ENCODE data around the gene ZDHHC14.

ZDHHC14 gene

DNA sequence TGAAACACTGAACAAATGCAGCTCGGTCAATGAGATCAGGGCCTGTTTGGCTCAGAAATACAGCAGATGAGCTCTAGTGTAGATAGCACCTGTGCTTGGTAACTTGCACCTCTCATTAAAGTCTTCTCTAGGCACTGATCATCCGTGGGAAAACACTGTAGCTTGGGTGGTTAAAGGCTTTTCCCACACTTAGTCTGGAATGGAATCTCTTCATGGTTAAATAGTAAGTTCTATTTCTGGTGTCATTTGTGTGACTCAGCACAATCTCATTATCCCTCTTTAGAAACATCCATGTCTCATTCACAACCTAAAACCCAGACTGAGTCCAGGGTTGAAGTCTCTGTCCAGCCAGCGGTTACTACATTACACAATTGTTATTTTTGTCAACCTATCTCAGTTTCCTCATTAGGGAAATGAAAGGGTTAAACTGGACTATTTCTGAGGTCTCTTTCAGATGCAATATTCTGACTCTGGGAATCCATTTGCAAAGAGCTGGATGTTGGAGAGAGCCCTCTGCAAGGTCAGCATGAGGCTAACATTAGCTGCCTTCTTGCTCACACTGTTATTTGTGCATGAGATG lies 125.0 kb downstream of the ZDHHC14 start:
- Histone ChIP-seq H3K4me3 (replicated peaks; ENCODE audit: insufficient read depth, low read length) (no peak overlapping the region), H3K27me3 (ENCODE audit: insufficient read depth, poor library complexity, severe bottlenecking) (no peaks in the 10 kb centered on the region), H3K27ac (replicated peaks) (no peak overlapping the region)
- TF ChIP-seq GABPA (IDR thresholded peaks at IDR 0.05; ENCODE audit: low read depth) (no peak), POLR2AphosphoS5 (IDR thresholded peaks at IDR 0.05; ENCODE audit: low read depth) (no peak), SPI1 (IDR thresholded peaks at IDR 0.05; ENCODE audit: borderline replicate concordance, low read depth) (no peak)
- TF ChIP-seq, protein P1, sequence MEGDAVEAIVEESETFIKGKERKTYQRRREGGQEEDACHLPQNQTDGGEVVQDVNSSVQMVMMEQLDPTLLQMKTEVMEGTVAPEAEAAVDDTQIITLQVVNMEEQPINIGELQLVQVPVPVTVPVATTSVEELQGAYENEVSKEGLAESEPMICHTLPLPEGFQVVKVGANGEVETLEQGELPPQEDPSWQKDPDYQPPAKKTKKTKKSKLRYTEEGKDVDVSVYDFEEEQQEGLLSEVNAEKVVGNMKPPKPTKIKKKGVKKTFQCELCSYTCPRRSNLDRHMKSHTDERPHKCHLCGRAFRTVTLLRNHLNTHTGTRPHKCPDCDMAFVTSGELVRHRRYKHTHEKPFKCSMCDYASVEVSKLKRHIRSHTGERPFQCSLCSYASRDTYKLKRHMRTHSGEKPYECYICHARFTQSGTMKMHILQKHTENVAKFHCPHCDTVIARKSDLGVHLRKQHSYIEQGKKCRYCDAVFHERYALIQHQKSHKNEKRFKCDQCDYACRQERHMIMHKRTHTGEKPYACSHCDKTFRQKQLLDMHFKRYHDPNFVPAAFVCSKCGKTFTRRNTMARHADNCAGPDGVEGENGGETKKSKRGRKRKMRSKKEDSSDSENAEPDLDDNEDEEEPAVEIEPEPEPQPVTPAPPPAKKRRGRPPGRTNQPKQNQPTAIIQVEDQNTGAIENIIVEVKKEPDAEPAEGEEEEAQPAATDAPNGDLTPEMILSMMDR (IDR thresholded peaks at IDR 0.05; ENCODE audit: insufficient read depth, low read length), result no peak
- TF ChIP-seq, protein P2, sequence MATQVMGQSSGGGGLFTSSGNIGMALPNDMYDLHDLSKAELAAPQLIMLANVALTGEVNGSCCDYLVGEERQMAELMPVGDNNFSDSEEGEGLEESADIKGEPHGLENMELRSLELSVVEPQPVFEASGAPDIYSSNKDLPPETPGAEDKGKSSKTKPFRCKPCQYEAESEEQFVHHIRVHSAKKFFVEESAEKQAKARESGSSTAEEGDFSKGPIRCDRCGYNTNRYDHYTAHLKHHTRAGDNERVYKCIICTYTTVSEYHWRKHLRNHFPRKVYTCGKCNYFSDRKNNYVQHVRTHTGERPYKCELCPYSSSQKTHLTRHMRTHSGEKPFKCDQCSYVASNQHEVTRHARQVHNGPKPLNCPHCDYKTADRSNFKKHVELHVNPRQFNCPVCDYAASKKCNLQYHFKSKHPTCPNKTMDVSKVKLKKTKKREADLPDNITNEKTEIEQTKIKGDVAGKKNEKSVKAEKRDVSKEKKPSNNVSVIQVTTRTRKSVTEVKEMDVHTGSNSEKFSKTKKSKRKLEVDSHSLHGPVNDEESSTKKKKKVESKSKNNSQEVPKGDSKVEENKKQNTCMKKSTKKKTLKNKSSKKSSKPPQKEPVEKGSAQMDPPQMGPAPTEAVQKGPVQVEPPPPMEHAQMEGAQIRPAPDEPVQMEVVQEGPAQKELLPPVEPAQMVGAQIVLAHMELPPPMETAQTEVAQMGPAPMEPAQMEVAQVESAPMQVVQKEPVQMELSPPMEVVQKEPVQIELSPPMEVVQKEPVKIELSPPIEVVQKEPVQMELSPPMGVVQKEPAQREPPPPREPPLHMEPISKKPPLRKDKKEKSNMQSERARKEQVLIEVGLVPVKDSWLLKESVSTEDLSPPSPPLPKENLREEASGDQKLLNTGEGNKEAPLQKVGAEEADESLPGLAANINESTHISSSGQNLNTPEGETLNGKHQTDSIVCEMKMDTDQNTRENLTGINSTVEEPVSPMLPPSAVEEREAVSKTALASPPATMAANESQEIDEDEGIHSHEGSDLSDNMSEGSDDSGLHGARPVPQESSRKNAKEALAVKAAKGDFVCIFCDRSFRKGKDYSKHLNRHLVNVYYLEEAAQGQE (IDR thresholded peaks at IDR 0.05; ENCODE audit: insufficient replicate concordance, low read depth), result no peak
- DNase-seq (ENCODE audit: low read depth in 1 of 2, low spot score in 1 of 2), result no peak

DNA sequence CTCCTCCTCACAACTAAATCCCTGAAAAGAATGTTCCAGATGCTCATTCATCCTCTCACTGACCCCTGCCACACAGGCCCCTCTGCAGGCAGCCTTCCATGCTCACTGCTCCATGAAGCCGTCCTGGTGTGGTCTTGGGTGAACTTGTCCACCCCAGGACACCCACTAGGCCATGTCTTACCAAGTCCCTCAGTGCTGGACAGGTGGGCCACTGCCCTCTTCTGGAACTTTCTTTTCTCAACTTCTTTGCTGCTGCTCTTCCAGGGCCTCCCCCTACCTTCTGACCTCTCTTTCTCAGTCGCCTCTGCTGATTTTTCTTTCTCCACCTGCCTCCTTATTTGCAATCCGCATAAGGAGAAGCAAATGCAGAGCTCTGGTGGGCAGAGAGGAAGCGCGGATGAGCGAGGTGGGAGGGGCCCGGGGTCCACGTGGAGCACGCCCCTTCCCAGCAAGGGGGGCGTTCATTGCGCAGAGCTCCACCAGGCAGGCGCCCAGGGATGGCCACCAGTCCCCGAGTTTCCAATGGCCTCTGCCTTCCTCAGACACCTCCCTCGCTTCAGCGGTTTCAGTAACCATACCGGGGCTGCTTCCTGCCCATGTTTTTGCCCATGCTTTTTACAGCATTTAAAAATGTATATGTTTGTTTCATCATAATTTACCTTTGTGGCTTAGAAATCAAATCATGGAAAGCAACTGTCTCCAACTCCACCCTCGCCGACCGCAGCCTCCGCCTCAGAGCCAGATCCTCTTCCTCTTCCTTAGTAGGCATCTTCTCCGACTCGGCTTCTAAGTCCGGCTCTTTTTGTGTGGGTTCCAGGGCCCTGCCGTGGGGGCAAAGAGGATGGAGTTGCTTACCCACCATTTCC lies 129.6 kb downstream of the ZDHHC14 start:
- H3K27ac ChIP-seq (replicated peaks), result no peak overlapping the region
- H3K4me3 ChIP-seq (replicated peaks; ENCODE audit: insufficient read depth, low read length), result peak overlapping the region; percentile 7
- H3K27me3 ChIP-seq (ENCODE audit: insufficient read depth, poor library complexity, severe bottlenecking), result no peaks in the 10 kb centered on the region
- TF ChIP-seq GABPA (IDR thresholded peaks at IDR 0.05; ENCODE audit: low read depth) (no peak), POLR2AphosphoS5 (IDR thresholded peaks at IDR 0.05; ENCODE audit: low read depth) (no peak), SPI1 (IDR thresholded peaks at IDR 0.05; ENCODE audit: borderline replicate concordance, low read depth) (peak; percentile 76; the same call in 1 of the 2 replicates)
- DNase-seq (ENCODE audit: low read depth in 1 of 2, low spot score in 1 of 2), result peak; percentile 53 to 54

GRCh38 chr6:157511682-157512381 lies 130.8 kb downstream of the ZDHHC14 start:
- Histone ChIP-seq H3K27me3 (ENCODE audit: insufficient read depth, poor library complexity, severe bottlenecking) (no peaks in the 10 kb centered on the region), H3K4me3 (replicated peaks; ENCODE audit: insufficient read depth, low read length) (no peak overlapping the region), H3K27ac (replicated peaks) (no peak overlapping the region)
- TF ChIP-seq GABPA (IDR thresholded peaks at IDR 0.05; ENCODE audit: low read depth) (no peak), SPI1 (IDR thresholded peaks at IDR 0.05; ENCODE audit: borderline replicate concordance, low read depth) (no peak), POLR2AphosphoS5 (IDR thresholded peaks at IDR 0.05; ENCODE audit: low read depth) (no peak)
- TF ChIP-seq, protein P2 (IDR thresholded peaks at IDR 0.05; ENCODE audit: insufficient replicate concordance, low read depth), result no peak
- TF ChIP-seq, protein P1 (IDR thresholded peaks at IDR 0.05; ENCODE audit: insufficient read depth, low read length), result no peak
- DNase-seq (ENCODE audit: low read depth in 1 of 2, low spot score in 1 of 2), result no peak

DNA sequence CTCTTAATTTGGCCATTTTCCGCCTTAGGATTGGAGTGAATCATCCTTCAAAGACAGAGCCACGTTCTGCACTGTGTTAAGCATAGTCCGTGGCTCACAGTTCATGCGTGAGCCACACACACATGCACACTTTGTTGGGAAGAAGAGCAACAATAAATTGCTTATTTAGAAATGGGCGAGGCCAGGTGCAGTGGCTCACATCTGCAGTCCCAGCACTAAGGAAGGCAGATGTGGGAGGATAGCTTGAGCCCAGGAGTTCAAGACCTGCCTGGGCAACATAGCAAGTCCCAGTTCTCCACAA lies 131.3 kb downstream of the ZDHHC14 start:
- no peak overlapping the region for H3K27ac ChIP-seq (replicated peaks)
- no peak for TF ChIP-seq SPI1 (IDR thresholded peaks at IDR 0.05; ENCODE audit: borderline replicate concordance, low read depth)
- TF ChIP-seq GABPA (IDR thresholded peaks at IDR 0.05; ENCODE audit: low read depth), result no peak
- TF ChIP-seq, protein P1 (IDR thresholded peaks at IDR 0.05; ENCODE audit: insufficient read depth, low read length), result no peak
- TF ChIP-seq, protein P2 (IDR thresholded peaks at IDR 0.05; ENCODE audit: insufficient replicate concordance, low read depth), result no peak
- TF ChIP-seq POLR2AphosphoS5 (IDR thresholded peaks at IDR 0.05; ENCODE audit: low read depth), result no peak
- no peak overlapping the region for H3K4me3 ChIP-seq (replicated peaks; ENCODE audit: insufficient read depth, low read length)
- no peak for DNase-seq (ENCODE audit: low read depth in 1 of 2, low spot score in 1 of 2)
- no peaks in the 10 kb centered on the region for H3K27me3 ChIP-seq (ENCODE audit: insufficient read depth, poor library complexity, severe bottlenecking)
